ENCODE measurements around the gene RESF1.
"Not testable (repeated sequence)": the region's sequence is repeated elsewhere in the genome, so short reads cannot be mapped to it uniquely, and the experiment has no call there.

RESF1 gene

GRCh38 chr12:31929027-31929526 is 30.1 kb upstream of the RESF1 start:
- no peak for TF ChIP-seq CTCF (IDR thresholded peaks at IDR 0.05; ENCODE audit: insufficient read depth, low read depth, low read length, missing control alignments)
- DNase-seq (ENCODE audit: low read depth): no peak
- no peak overlapping the region for H3K4me3 ChIP-seq (ENCODE audit: low read length)

DNA sequence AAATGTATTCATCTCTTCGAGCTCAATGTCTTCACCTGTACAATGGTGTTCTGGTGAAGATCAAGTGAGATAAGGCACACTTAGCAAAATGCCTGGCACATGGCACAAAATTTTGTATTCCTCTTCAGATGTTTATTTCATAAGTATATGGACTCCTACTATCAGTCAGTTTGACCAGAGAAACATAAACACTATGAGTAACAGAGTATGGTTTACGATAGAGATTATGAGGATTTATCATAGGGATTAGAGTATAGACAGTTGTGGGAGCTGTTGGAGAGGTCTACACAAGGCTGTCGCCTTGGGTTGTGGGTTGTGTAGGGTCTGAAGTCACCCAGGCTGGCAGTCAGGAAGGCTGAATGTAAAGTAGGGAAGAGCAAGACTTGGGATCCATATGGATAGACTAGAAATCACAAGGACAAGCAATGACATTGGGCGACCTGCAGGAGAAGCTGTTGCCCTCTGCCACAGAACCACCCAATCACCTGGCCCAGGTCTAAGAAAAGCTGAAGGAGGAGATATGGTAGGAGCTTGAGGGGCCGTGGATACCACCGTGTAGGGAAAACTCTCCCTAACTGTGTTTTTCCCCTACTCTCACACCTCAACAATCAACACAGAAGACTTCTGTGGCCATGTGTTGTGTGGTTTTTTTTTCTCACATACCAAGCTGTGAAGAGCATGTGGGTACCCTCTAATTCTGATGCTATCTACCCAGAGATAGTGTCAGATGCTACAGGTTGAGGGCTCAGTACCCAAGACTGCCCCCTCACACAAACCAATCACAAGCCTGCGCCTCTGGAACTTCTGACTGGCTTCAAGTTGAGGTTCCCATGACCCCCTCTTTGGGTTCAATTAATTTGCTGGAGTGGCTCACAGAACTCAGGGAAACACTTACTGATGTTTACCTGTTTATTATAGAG is 27.2 kb upstream of the RESF1 start:
- no peak for TF ChIP-seq CTCF (IDR thresholded peaks at IDR 0.05; ENCODE audit: insufficient read depth, low read depth, low read length, missing control alignments)
- H3K4me3 ChIP-seq (ENCODE audit: low read length): no peak overlapping the region
- no peak for DNase-seq (ENCODE audit: low read depth)

DNA sequence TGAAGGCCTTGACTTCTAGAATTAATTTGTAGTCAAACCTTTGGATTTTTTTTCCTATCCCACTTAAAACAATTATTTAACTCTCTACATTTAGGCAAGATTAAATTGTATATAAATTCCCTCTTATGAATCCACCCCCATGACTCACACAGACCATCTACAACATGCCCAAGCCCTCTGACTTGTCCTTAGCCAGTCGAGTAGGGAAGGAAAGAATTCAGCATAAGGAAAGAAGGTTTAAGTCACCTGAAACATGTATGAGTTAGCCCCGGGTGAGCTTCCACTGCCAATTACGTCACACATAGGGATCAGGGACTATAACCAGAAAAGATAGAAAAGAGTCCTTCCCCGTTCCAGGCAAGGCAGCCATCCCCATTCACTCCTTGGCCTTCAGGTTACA is 14.9 kb upstream of the RESF1 start:
- no peak overlapping the region for H3K4me3 ChIP-seq (ENCODE audit: low read length)
- TF ChIP-seq CTCF (IDR thresholded peaks at IDR 0.05; ENCODE audit: insufficient read depth, low read depth, low read length, missing control alignments): no peak
- peak; percentile 93 for DNase-seq (ENCODE audit: low read depth)

- DNase-seq (ENCODE audit: low read depth): no peak
- TF ChIP-seq CTCF (IDR thresholded peaks at IDR 0.05; ENCODE audit: insufficient read depth, low read depth, low read length, missing control alignments): no peak
These were observed 11.2 kb upstream of the RESF1 start for GRCh38 chr12:31947971-31948370.

GRCh38 chr12:31948697-31949359 is 10.4 kb upstream of the RESF1 start:
- H3K4me3 ChIP-seq (ENCODE audit: low read length); DNase-seq (ENCODE audit: low read depth): not testable (repeated sequence)

More at GRCh38 chr12:31947971-31948370, 11.2 kb upstream of the RESF1 start:
- H3K4me3 ChIP-seq (ENCODE audit: low read length): no peak overlapping the region

DNA sequence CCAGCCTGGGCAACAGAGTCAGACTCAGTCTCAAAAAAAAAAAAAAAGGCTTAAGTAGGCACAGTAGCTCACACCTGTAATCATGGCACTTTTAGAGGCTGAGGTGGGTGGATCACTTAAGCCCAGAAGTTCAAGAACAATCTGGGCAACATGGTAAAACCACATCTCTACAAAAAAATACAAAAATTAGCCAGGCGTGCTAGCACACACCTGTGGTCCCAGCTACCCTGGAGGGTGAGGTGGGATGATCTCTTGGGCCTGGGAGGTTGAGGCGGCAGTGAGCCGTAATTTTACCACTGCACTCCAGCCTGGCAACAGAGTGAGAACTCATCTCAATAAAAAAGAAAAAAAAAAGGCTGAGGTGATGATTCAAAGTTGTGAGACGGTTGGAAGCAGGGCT is 9.1 kb upstream of the RESF1 start:
- DNase-seq (ENCODE audit: low read depth): no peak
- H3K4me3 ChIP-seq (ENCODE audit: low read length): no peak overlapping the region
- TF ChIP-seq CTCF (IDR thresholded peaks at IDR 0.05; ENCODE audit: insufficient read depth, low read depth, low read length, missing control alignments): no peak

GRCh38 chr12:31950492-31950891 is 8.7 kb upstream of the RESF1 start:
- TF ChIP-seq CTCF (IDR thresholded peaks at IDR 0.05; ENCODE audit: insufficient read depth, low read depth, low read length, missing control alignments): no peak
- no peak overlapping the region for H3K4me3 ChIP-seq (ENCODE audit: low read length)
- no peak for DNase-seq (ENCODE audit: low read depth)

Measured in epithelial cell of esophagus (primary cell).